Measurements from ENCODE around the gene THUMPD3.

The THUMPD3 gene

GRCh38 chr3:9340472-9340902 is 22.4 kb upstream of the THUMPD3 start:
- H3K4me1 Mint-ChIP-seq, result peaks cover 14% of the 10 kb centered on the region
- no peak for TF ChIP-seq CTCF (IDR thresholded peaks at IDR 0.05)
- no peak overlapping the region for H3K27ac Mint-ChIP-seq
- no peak overlapping the region for H3K4me3 Mint-ChIP-seq
- peaks cover 7% of the 10 kb centered on the region for H3K9me3 Mint-ChIP-seq
- DNase-seq, result no peak
- H3K27me3 Mint-ChIP-seq (ENCODE audit: low read depth, poor library complexity), result peaks cover 6% of the 10 kb centered on the region
- no peaks in the 10 kb centered on the region for H3K36me3 Mint-ChIP-seq (ENCODE audit: low read depth)

- H3K4me3 Mint-ChIP-seq, result no peak overlapping the region
- DNase-seq, result no peak
- peaks cover 17% of the 10 kb centered on the region for H3K4me1 Mint-ChIP-seq
- TF ChIP-seq CTCF (IDR thresholded peaks at IDR 0.05), result no peak
- no peak overlapping the region for H3K27ac Mint-ChIP-seq
- H3K9me3 Mint-ChIP-seq, result no peaks in the 10 kb centered on the region
- no peaks in the 10 kb centered on the region for H3K36me3 Mint-ChIP-seq (ENCODE audit: low read depth)
- H3K27me3 Mint-ChIP-seq (ENCODE audit: low read depth, poor library complexity), result peaks cover 6% of the 10 kb centered on the region
Observed at GRCh38 chr3:9342696-9343095, 20.2 kb upstream of the THUMPD3 start.

DNA sequence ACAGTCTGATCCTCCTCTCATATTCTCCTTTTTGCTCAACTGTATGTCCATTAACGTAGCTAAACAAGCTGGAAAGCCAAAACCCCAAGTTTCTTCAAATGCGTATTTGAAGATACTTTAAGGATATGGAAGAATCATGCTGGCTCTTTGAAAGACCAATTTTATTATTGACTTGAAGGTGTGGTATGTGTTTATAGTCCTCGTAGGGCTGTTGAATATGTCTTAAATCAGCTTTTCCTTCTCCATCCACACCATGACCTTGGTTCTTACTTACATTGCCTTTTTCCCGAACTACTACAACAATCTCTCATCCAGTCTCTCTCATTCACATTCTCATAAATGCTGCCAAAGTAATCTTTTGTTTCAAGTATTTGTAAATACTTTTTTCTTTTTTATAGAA is 19.7 kb upstream of the THUMPD3 start:
- H3K4me3 Mint-ChIP-seq, result no peak overlapping the region
- TF ChIP-seq CTCF (IDR thresholded peaks at IDR 0.05), result no peak
- no peak for DNase-seq

DNA sequence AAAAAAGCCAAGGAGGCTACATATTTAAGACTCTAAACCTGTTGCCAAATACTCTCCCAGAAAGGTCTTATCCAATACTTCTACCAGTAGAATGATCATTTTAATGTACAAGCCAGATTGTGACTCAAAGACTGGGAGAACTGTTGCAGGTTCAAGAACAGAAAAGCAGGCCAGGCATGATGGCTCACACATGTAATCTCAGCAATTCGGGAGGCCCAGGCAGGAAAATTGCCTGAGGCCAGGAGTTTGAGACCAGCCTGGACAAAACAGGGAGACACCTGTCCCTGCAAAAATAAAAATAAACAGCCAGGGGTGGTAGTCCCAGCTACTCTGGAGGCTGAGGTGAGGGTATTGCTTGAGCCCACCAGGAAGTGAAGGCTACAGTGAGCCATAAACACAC is 17.8 kb upstream of the THUMPD3 start:
- H3K27me3 Mint-ChIP-seq (ENCODE audit: low read depth, poor library complexity), result peaks cover 5% of the 10 kb centered on the region
- H3K36me3 Mint-ChIP-seq (ENCODE audit: low read depth), result no peaks in the 10 kb centered on the region
- no peaks in the 10 kb centered on the region for H3K9me3 Mint-ChIP-seq
- no peak overlapping the region for H3K4me3 Mint-ChIP-seq
- H3K4me1 Mint-ChIP-seq, result peaks cover 27% of the 10 kb centered on the region
- no peak overlapping the region for H3K27ac Mint-ChIP-seq
- DNase-seq, result no peak
- no peak for TF ChIP-seq CTCF (IDR thresholded peaks at IDR 0.05)

More for the DNA sequence above, 19.7 kb upstream of the THUMPD3 start:
- no peaks in the 10 kb centered on the region for H3K36me3 Mint-ChIP-seq (ENCODE audit: low read depth)
- peaks cover 20% of the 10 kb centered on the region for H3K4me1 Mint-ChIP-seq
- no peak overlapping the region for H3K27ac Mint-ChIP-seq
- no peaks in the 10 kb centered on the region for H3K9me3 Mint-ChIP-seq
- peaks cover 6% of the 10 kb centered on the region for H3K27me3 Mint-ChIP-seq (ENCODE audit: low read depth, poor library complexity)

- TF ChIP-seq CTCF (IDR thresholded peaks at IDR 0.05), result no peak
- no peak for DNase-seq
- Mint-ChIP-seq H3K36me3 (ENCODE audit: low read depth) (no peaks in the 10 kb centered on the region), H3K27ac (no peak overlapping the region), H3K9me3 (no peaks in the 10 kb centered on the region), H3K4me1 (peaks cover 33% of the 10 kb centered on the region), H3K4me3 (no peak overlapping the region), H3K27me3 (ENCODE audit: low read depth, poor library complexity) (no peaks in the 10 kb centered on the region)
Observed at GRCh38 chr3:9346141-9346540, 16.7 kb upstream of the THUMPD3 start.

- no peak overlapping the region for H3K27ac Mint-ChIP-seq
- no peak for DNase-seq
- H3K36me3 Mint-ChIP-seq (ENCODE audit: low read depth), result no peaks in the 10 kb centered on the region
- H3K27me3 Mint-ChIP-seq (ENCODE audit: low read depth, poor library complexity), result no peaks in the 10 kb centered on the region
- TF ChIP-seq CTCF (IDR thresholded peaks at IDR 0.05), result no peak
- H3K9me3 Mint-ChIP-seq, result no peaks in the 10 kb centered on the region
- peaks cover 42% of the 10 kb centered on the region for H3K4me1 Mint-ChIP-seq
- H3K4me3 Mint-ChIP-seq, result no peak overlapping the region
Observed at GRCh38 chr3:9347081-9347480, 15.8 kb upstream of the THUMPD3 start.
